Articular chondrocyte of knee joint (primary cell): ENCODE data around the gene PURB. TPM values are rescaled to one million over a fixed set of nuclear protein-coding genes. Genes with fewer than 3 reads are reported as not detected.

Experiments
- total RNA-seq: library from RNA; depleted of rRNA; stranded (reverse); fragments of >200 nt; gene quantifications from 2 replicates; pipeline ENCODE4 v1.2.3, GENCODE V29; 2012

PURB gene
- total RNA-seq, result 26.9 and 29.1 TPM in 2 replicates

GRCh38 chr7:44885394-44886317 lies at the start of gene PURB:
TSS of gene PURB (minus strand) at chr7:44885530. CDS start at chr7:44885348, 182 bp downstream.

GRCh38 chr7:44847920-44848634 lies 37.3 kb downstream of the PURB start, which contains the start of gene H2AZ2:
TSS of gene H2AZ2 (minus strand) at chr7:44848087. CDS start at chr7:44847971, 116 bp downstream.

Other genes with a start within 250 kb of the PURB start
- 10.3 and 16.3 TPM in 2 replicates for gene ZMIZ2, start 136.7 kb downstream of the PURB start, total RNA-seq
- 2,223 and 2,281 TPM in 2 replicates for gene PPIA, start 88.8 kb downstream of the PURB start, total RNA-seq
- 153 and 157 TPM in 2 replicates for gene H2AZ2, start 37.4 kb downstream of the PURB start, total RNA-seq
- gene MYO1G, start 93.5 kb upstream of the PURB start, total RNA-seq, result under 0.01 TPM in 2 replicates
- 25.2 and 27.8 TPM in 2 replicates for gene CCM2, start 114.7 kb upstream of the PURB start, total RNA-seq
- gene NACAD, start 203.4 kb upstream of the PURB start, total RNA-seq, result 1.9 and 2.5 TPM in 2 replicates
- 34.6 and 38.7 TPM in 2 replicates for gene TBRG4, start 226.2 kb upstream of the PURB start, total RNA-seq